Eye (tissue), 1 donor: ENCODE measurements around the gene SP4.

ENCODE experiments used
- DNase-seq: peaks from one replicate; pipeline ENCODE4 v3.0.0-alpha.2; 2015

The SP4 gene

DNA sequence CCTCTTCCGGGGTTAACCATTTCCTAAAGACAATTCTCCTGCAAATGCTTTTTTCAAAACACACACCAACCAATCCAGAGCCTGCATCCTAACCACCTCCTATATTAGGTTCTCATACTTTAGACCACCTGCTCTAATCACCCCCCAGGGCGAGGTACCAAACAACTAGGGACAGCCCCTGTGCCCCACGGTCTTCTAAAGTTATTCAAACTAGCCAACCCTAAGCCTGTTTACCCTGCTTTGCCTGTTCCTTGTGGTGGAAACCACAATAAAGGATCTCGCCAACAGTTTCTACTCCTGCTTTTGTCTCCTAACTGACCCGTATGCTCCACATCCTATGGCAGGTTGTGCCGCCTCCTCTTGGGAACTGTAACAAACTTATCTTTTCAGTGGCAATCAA lies 21.1 kb downstream of the SP4 start:
- no peak for DNase-seq

DNA sequence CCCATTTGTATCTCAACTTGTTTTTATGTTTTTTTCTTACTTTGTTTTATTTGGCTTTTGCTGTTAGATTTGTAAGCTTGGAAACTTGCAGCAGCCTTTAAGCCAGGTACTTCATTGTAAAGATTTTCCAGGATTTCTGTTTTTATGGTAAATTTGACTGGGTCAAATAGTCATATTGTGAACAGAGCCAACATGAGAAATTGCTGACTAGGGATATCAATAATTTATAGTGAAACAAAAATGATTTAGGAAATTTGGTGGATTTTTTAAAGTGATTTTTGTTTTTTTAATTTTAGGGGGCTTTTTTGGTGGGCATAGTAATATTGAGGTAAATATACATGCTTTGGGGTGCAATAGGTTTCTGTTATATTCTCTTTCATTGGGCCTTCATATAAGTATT lies 22.2 kb downstream of the SP4 start:
- no peak for DNase-seq

DNA sequence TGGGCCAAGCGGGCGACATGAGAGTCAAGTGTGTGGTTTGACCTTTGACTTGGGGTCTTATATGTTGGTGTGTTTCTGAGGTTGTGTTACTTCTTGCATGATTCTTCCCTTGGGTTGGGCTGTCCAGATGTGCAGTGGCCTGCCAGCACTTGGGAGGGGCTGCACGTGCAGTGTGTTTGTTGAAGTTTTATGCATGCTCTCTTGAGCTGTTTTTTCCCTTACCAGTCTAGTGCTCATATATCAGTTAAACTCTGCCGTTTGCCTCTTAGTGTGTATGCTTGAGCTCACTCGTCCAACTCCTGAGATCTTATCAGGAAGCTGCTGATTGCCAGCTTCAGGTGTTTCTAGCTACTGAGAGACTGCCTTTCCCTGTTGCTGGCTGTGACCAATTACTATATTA lies 23.1 kb downstream of the SP4 start:
- no peak for DNase-seq

DNA sequence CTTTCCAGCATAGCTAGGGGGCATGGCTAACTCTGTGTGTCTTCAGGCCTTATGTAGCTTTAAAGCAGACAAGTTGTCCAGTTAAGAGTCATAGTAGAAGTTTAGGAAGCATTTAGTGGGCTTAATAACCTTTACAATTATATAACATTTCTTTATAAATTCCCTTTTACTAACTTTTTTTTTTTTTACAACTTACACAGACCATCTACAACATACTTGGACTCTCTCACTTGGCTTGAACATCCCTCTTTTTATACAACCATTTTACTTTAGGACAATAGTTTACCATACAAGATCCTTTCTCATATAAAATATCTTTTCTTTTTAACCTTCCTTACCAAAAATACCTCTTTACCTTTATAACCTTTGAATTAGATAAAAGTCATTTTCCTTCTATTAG lies 26.3 kb downstream of the SP4 start:
- peak; percentile 8 for DNase-seq

DNA sequence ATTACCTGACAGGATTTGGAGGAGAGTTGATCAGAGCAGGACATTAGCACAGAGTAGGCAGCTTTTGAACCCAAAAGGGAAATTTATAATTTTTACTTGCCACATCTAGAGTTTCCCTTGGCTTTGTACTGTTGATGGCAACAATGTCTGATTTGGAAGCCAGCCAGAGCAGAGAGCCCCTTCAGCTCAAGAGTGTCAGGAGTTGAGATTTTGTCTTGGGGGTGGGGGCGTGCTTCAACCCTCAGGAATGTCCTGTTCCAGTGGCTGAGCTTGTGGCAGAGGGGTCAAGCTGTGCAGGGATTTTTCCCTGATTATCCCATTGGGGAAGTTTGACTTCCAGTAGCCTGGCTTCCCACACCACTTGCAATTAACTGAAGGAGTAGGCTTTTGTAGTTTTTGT lies 27.0 kb downstream of the SP4 start:
- DNase-seq = no peak

GRCh38 chr7:21461282-21461681 lies 33.4 kb downstream of the SP4 start:
- no peak for DNase-seq

DNA sequence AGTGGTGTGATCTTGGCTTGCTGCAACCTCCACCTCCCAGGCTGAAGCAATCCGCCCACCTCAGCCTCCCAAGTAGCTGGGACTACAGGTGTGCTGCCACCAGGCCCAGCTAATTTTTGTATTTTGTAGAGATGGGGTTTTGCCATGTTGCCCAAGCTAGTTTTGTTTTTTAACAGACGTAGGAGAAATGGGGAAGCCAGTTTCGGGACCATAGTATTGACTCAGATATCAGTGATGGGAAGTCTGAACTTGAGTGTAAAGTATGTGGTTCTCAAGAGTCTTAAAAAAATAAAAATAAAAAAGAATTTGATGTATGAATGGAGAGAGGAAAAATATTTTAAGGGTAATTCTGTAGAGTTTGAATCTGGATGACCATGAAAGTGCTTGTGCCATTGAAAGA lies 34.2 kb downstream of the SP4 start:
- no peak for DNase-seq

DNA sequence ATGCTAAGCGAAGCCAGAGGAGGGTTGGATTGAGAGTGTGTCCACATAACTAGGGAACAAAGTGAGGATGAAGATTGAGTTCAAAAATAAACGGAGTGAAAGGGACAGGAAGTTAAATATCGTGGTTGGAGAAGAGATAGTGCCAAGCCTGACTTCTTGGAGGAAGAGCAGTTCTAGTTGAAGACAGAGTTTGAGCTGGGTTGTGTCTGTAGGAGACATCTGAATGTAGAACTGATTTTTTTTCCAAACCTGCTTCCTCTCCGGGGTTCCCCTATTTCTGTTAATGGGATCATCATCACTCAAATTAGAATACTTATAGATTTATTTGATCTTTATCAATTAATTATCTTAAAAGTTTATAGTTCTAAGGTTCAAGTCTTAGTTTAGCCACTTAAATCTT lies 35.6 kb downstream of the SP4 start:
- DNase-seq = no peak

- DNase-seq = no peak
Observed at GRCh38 chr7:21468969-21469368, 41.1 kb downstream of the SP4 start.

DNA sequence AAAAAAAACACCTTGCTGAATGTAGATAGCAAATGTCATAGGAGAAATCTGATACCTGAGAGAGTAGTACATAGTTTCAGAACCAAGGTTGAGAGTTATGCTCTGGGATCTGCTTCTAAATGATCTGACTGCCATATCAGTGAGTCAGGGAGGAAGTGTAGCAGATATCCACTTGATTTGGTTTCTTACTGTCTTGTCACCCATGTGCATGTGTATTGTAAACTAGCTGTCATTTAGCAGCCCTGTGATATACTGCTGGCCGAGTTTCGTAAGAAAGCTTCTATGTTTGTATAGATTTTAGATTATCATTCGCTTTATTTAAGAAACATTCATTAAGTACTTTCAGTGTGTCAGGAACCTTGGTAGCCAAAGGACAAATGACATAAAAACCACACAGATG lies 42.0 kb downstream of the SP4 start:
- no peak for DNase-seq

DNA sequence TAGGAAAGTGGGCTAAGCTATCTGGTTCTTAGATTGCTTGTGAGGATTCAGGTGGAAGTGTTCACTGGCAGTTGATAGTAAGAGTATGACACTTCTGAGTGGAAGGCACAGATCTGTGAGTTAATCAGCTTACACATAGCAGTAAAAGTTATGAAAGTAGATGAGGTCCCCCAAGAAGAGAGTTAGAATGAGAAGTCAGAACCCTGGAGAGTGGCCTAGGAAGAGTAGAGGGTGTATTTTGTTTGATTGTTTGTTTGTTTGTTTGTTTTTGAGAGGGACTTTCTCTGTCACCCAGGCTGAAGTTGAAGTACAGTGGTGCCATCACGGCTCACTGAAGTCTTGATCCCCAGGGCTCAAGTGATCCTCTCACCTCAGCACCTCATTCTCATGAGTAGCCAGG lies 44.1 kb downstream of the SP4 start:
- no peak for DNase-seq

- DNase-seq = no peak
Observed at GRCh38 chr7:21476429-21476828, 48.5 kb downstream of the SP4 start.

- DNase-seq = no peak
Observed at GRCh38 chr7:21480693-21481403, 53.0 kb downstream of the SP4 start.

GRCh38 chr7:21486511-21486910 lies 58.6 kb downstream of the SP4 start:
- no peak for DNase-seq

DNA sequence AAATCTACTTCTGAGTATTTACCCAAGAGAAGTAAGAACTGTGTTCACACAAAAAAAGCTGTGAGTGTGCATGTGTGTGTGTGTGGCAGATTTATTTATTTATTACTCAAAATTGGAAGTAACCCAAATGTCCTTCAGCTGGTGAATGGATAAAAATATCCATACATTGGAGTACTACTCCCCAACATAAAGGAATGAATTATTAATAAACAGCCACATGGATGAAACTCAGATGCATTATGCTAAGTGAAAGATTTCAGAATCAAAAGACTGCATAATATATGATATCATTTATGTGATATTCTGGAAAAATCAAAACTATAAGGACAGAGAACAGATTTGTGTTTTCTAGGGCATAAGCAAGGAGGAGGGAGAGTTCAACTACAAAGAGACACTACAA lies 67.8 kb downstream of the SP4 start:
- no peak for DNase-seq

DNA sequence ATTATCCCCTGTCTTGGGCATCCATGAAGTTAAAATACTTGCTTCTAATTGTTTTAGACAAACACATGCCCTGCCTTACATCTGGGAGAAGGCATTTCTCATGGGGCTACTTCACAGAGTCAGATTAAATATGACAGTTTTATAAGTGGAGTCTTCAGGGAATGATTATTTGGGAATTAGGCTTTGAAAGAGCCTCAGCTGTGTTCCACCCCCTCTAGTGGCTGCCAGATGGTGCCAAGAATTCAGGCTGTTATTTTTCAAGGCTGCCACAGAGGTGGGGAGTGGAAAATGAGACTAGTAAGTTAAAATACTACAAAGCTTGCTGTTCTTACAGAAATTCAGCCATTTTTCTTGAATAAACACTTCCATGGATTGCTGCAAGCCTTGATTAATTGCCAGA lies 69.2 kb downstream of the SP4 start:
- no peak for DNase-seq

DNA sequence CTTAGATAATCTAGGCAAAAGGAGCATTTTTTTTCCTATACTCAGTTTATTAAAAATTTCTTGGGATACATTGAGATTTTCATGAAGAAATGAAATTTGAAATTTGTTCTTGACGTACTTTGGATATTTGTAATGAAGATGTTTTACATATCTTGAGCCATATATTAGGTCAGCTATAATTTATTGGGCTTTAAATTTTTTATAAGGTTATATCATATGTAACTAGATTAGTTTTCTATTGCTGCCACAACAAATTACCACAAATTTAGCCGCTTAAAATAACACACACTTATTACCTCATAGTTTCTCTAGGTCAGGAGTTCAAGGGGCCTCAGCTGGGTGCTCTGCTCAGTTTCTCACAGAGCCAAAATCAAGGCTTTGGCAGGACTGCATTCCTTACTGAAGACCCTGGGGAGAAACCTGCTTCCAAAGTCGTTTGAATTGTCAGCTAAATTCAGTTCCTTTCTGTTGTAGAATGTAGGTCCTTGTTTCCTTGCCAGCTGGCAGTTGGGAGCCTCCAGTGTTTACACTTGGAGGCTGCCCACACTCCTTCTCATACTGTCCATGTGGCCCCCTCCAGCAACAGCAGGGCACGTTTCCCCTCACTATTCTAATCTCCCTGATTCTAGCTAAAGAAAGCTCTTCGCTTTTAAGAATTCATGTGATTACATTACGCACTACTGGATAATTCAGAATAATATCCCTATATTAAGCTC lies 72.4 kb downstream of the SP4 start:
- DNase-seq = no peak

DNA sequence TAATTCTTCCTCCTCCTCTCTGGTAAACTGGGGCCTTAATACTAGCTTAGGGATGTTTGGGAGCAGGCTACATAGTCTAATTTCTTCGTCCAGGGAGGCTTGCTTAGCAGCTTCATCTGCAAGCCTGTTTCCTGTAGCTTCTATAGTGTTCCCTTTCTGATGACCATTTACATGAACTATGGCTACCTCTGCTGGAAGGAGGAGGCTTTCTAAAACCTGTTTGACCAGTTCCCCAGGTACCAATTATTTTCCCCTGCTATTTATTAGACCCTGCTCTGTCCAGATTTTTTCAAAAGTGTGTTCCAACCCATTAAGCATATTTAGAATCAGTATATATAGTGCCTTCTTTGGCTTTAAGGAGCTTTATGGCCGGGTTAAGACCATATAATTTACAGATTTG lies 76.1 kb downstream of the SP4 start:
- no peak for DNase-seq

GRCh38 chr7:21507627-21508343 lies 79.9 kb downstream of the SP4 start:
- DNase-seq = no peak

DNA sequence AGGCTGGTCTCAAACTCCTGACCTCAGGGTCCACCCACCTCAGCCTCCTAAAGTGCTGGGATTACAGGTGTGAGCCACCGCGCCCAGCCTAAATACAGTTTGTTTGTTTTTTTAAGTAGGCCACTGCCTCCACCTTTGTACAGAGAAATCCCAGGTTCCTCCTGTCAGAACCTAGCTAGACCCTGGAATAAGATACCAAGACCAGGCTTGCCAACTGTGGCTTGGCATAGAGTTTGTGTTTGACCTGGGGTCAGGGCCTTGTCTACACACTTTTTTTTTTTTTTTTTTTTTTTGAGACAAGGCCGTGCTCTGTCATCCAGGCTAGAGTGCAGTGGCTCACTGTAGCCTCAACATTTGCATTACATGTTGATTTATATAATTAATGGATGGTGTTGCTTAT lies 80.7 kb downstream of the SP4 start:
- DNase-seq = no peak

- no peak for DNase-seq
Observed at GRCh38 chr7:21514062-21514461, 86.2 kb downstream of the SP4 start.

DNA sequence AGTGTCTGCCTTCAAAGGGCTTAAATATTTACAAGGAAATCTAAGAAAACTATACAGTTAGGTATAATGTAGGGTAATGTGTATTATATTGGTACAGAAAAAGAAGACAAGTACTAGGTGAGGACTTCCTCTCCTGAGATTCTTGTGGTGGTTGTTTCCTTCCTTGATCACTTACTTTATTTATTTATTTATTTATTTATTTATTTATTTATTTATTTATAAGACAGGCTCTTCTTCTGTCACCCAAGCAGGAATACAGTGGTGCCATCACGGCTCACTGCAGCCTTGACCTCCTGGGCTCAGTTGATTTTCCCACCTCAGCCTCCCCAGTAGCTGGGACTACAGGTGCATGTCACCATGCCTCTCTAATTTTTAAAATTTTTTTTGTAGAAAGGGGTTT lies 96.8 kb downstream of the SP4 start:
- no peak for DNase-seq

DNA sequence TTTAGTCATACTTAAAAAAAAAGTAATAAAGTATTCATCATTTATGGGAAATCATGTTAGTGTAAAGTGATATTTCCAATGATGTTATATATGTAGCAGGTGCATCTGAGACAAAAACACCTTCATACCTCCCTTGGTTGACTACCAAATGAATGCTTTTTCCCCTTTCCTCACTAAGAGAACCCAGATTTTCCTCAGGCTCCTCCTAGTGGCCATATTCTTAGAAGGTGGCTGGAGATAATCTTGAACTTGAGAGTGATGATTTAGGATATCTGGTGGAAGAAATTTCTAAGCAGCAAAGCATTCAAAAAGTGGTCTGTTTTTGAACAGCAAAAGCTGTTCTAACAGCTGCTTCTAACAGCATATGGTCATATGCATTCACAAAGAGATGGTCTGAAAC lies 98.1 kb downstream of the SP4 start:
- DNase-seq = no peak

GRCh38 chr7:21526448-21526847 lies 98.6 kb downstream of the SP4 start:
- DNase-seq = no peak
